Activated CD4-positive, alpha-beta T cell treated with anti-CD3 and anti-CD28 coated beads for 48 hours (primary cell): ENCODE data around the gene GOLT1B.

ENCODE experiments used
- DNase-seq: peaks from one replicate; pipeline ENCODE4 v3.0.0-alpha.2; 2020

The GOLT1B gene

DNA sequence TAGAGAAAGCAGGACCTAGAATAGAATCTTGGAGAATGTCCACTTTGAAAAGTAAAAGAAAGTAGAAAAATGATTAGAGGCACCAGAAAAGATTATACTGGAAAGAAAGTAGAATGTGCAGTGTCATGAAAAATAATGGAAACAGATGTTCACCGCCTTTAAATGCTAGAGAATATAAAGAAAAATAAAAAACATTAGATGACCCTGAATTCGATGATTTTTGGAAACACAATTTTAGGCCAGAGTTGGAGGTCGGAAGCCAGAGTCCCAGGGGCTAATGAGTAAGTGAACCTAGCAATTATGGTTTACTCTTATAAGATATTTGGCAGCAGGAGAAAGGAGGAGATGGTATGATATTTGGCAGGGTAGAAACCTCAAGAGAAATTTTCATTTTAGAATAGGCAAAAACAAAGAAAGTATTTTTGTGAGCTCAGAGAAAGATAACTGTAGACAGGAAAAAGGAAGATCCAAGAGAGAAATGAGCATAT lies 65.4 kb downstream of the GOLT1B start:
- DNase-seq = no peak
